ENCODE results near the gene KRT9.
A peak's percentile ranks its signal among the peaks of the same experiment; 100 is the strongest.

Gene KRT9

GRCh38 chr17:41532947-41533570, 38.8 kb downstream of the KRT9 start:
- no peak for DNase-seq (ENCODE audit: low read depth)

GRCh38 chr17:41531993-41532392, 39.9 kb downstream of the KRT9 start:
- H3K4me1 ChIP-seq (ENCODE audit: control insufficient read depth, insufficient read depth, low read length): peaks cover 10% of the 10 kb centered on the region
- H3K27me3 ChIP-seq (replicated peaks; ENCODE audit: control insufficient read depth, insufficient read depth, low read length): peaks cover 9% of the 10 kb centered on the region
- H3K9ac ChIP-seq (ENCODE audit: low read length): no peak overlapping the region
- H3K36me3 ChIP-seq (ENCODE audit: control insufficient read depth, insufficient read depth, low read length, severe bottlenecking): no peaks in the 10 kb centered on the region
- no peak for DNase-seq (ENCODE audit: low read depth)
- H3K9me3 ChIP-seq (ENCODE audit: control insufficient read depth, low read length): no peaks in the 10 kb centered on the region
- no peak overlapping the region for H3K4me3 ChIP-seq (ENCODE audit: low read length)

More at GRCh38 chr17:41532947-41533570, 38.8 kb downstream of the KRT9 start:
- Histone ChIP-seq H3K4me1 (ENCODE audit: control insufficient read depth, insufficient read depth, low read length) (peaks cover 17% of the 10 kb centered on the region), H3K9ac (ENCODE audit: low read length) (no peak overlapping the region), H3K27me3 (replicated peaks; ENCODE audit: control insufficient read depth, insufficient read depth, low read length) (no peaks in the 10 kb centered on the region), H3K36me3 (ENCODE audit: control insufficient read depth, insufficient read depth, low read length, severe bottlenecking) (no peaks in the 10 kb centered on the region), H3K4me3 (ENCODE audit: low read length) (no peak overlapping the region), H3K9me3 (ENCODE audit: control insufficient read depth, low read length) (no peaks in the 10 kb centered on the region)

- H3K4me3 ChIP-seq (ENCODE audit: low read length): no peak overlapping the region
These were observed 41.5 kb downstream of the KRT9 start for GRCh38 chr17:41530062-41531048.

GRCh38 chr17:41529491-41529915, 42.4 kb downstream of the KRT9 start:
- Histone ChIP-seq H3K27me3 (replicated peaks; ENCODE audit: control insufficient read depth, insufficient read depth, low read length) (peaks cover 13% of the 10 kb centered on the region), H3K4me3 (ENCODE audit: low read length) (no peak overlapping the region), H3K9ac (ENCODE audit: low read length) (no peak overlapping the region), H3K9me3 (ENCODE audit: control insufficient read depth, low read length) (no peaks in the 10 kb centered on the region), H3K4me1 (ENCODE audit: control insufficient read depth, insufficient read depth, low read length) (peaks cover 10% of the 10 kb centered on the region), H3K36me3 (ENCODE audit: control insufficient read depth, insufficient read depth, low read length, severe bottlenecking) (no peaks in the 10 kb centered on the region)
- no peak for DNase-seq (ENCODE audit: low read depth)

More at GRCh38 chr17:41530062-41531048, 41.5 kb downstream of the KRT9 start:
- Histone ChIP-seq H3K4me1 (ENCODE audit: control insufficient read depth, insufficient read depth, low read length) (peaks cover 10% of the 10 kb centered on the region), H3K9me3 (ENCODE audit: control insufficient read depth, low read length) (no peaks in the 10 kb centered on the region), H3K27me3 (replicated peaks; ENCODE audit: control insufficient read depth, insufficient read depth, low read length) (peaks cover 13% of the 10 kb centered on the region), H3K36me3 (ENCODE audit: control insufficient read depth, insufficient read depth, low read length, severe bottlenecking) (no peaks in the 10 kb centered on the region), H3K9ac (ENCODE audit: low read length) (no peak overlapping the region)
- peak; percentile 84 for DNase-seq (ENCODE audit: low read depth)

- no peak for DNase-seq (ENCODE audit: low read depth)
- Histone ChIP-seq H3K9me3 (ENCODE audit: control insufficient read depth, low read length) (no peaks in the 10 kb centered on the region), H3K27me3 (replicated peaks; ENCODE audit: control insufficient read depth, insufficient read depth, low read length) (peaks cover 13% of the 10 kb centered on the region), H3K36me3 (ENCODE audit: control insufficient read depth, insufficient read depth, low read length, severe bottlenecking) (no peaks in the 10 kb centered on the region), H3K4me3 (ENCODE audit: low read length) (no peak overlapping the region), H3K9ac (ENCODE audit: low read length) (no peak overlapping the region), H3K4me1 (ENCODE audit: control insufficient read depth, insufficient read depth, low read length) (peaks cover 10% of the 10 kb centered on the region)
These were observed 42.9 kb downstream of the KRT9 start for GRCh38 chr17:41528959-41529353.

GRCh38 chr17:41527063-41528023, 44.5 kb downstream of the KRT9 start:
- Histone ChIP-seq H3K4me3 (ENCODE audit: low read length) (peak overlapping the region; percentile 65), H3K36me3 (ENCODE audit: control insufficient read depth, insufficient read depth, low read length, severe bottlenecking) (no peaks in the 10 kb centered on the region), H3K9me3 (ENCODE audit: control insufficient read depth, low read length) (no peaks in the 10 kb centered on the region), H3K9ac (ENCODE audit: low read length) (no peak overlapping the region), H3K4me1 (ENCODE audit: control insufficient read depth, insufficient read depth, low read length) (peaks cover 10% of the 10 kb centered on the region), H3K27me3 (replicated peaks; ENCODE audit: control insufficient read depth, insufficient read depth, low read length) (peaks cover 13% of the 10 kb centered on the region)
- peak; percentile 37 for DNase-seq (ENCODE audit: low read depth)

GRCh38 chr17:41524261-41524660, 47.6 kb downstream of the KRT9 start:
- Histone ChIP-seq H3K9ac (ENCODE audit: low read length) (no peak overlapping the region), H3K4me3 (ENCODE audit: low read length) (no peak overlapping the region), H3K27me3 (replicated peaks; ENCODE audit: control insufficient read depth, insufficient read depth, low read length) (peaks cover 17% of the 10 kb centered on the region), H3K9me3 (ENCODE audit: control insufficient read depth, low read length) (no peaks in the 10 kb centered on the region), H3K4me1 (ENCODE audit: control insufficient read depth, insufficient read depth, low read length) (peaks cover 4% of the 10 kb centered on the region), H3K36me3 (ENCODE audit: control insufficient read depth, insufficient read depth, low read length, severe bottlenecking) (no peaks in the 10 kb centered on the region)
- DNase-seq (ENCODE audit: low read depth): no peak

GRCh38 chr17:41523787-41524186, 48.1 kb downstream of the KRT9 start:
- Histone ChIP-seq H3K4me3 (ENCODE audit: low read length) (no peak overlapping the region), H3K9ac (ENCODE audit: low read length) (no peak overlapping the region), H3K36me3 (ENCODE audit: control insufficient read depth, insufficient read depth, low read length, severe bottlenecking) (no peaks in the 10 kb centered on the region), H3K9me3 (ENCODE audit: control insufficient read depth, low read length) (no peaks in the 10 kb centered on the region), H3K4me1 (ENCODE audit: control insufficient read depth, insufficient read depth, low read length) (peaks cover 4% of the 10 kb centered on the region), H3K27me3 (replicated peaks; ENCODE audit: control insufficient read depth, insufficient read depth, low read length) (peaks cover 17% of the 10 kb centered on the region)
- DNase-seq (ENCODE audit: low read depth): no peak

- H3K27me3 ChIP-seq (replicated peaks; ENCODE audit: control insufficient read depth, insufficient read depth, low read length): peaks cover 17% of the 10 kb centered on the region
- H3K4me3 ChIP-seq (ENCODE audit: low read length): no peak overlapping the region
- DNase-seq (ENCODE audit: low read depth): no peak
- H3K9me3 ChIP-seq (ENCODE audit: control insufficient read depth, low read length): no peaks in the 10 kb centered on the region
- no peaks in the 10 kb centered on the region for H3K36me3 ChIP-seq (ENCODE audit: control insufficient read depth, insufficient read depth, low read length, severe bottlenecking)
- H3K4me1 ChIP-seq (ENCODE audit: control insufficient read depth, insufficient read depth, low read length): peaks cover 4% of the 10 kb centered on the region
- H3K9ac ChIP-seq (ENCODE audit: low read length): no peak overlapping the region
These were observed 48.6 kb downstream of the KRT9 start for GRCh38 chr17:41523225-41523593.

GRCh38 chr17:41522301-41523224, 49.3 kb downstream of the KRT9 start:
- DNase-seq (ENCODE audit: low read depth): no peak
- Histone ChIP-seq H3K27me3 (replicated peaks; ENCODE audit: control insufficient read depth, insufficient read depth, low read length) (peaks cover 14% of the 10 kb centered on the region), H3K4me3 (ENCODE audit: low read length) (no peak overlapping the region), H3K36me3 (ENCODE audit: control insufficient read depth, insufficient read depth, low read length, severe bottlenecking) (no peaks in the 10 kb centered on the region), H3K9me3 (ENCODE audit: control insufficient read depth, low read length) (no peaks in the 10 kb centered on the region), H3K9ac (ENCODE audit: low read length) (no peak overlapping the region), H3K4me1 (ENCODE audit: control insufficient read depth, insufficient read depth, low read length) (peaks cover 4% of the 10 kb centered on the region)
